Progenitor cell of endocrine pancreas (in vitro differentiated cells): ENCODE results near the gene ACTRT3. TPM values are rescaled to one million over a fixed set of nuclear protein-coding genes. Genes with fewer than 3 reads are reported as not detected.
A peak's percentile ranks its signal among the peaks of the same experiment; 100 is the strongest.
"Not testable (repeated sequence)": the region's sequence is repeated elsewhere in the genome, so short reads cannot be mapped to it uniquely, and the experiment has no call there.

Experiments
- DNase-seq: peaks from one replicate; pipeline ENCODE4 v3.0.0; 2021; ENCODE audit warnings: low spot score; ENCODE audit not compliant: unreplicated experiment
- H3K27ac Mint-ChIP-seq: 2 replicates; pipeline ENCODE4 v1.8.0; 2021; ENCODE audit warnings: mild to moderate bottlenecking, moderate library complexity, mixed read lengths
- H3K27me3 Mint-ChIP-seq: 2 replicates; pipeline ENCODE4 v1.8.0; 2021; ENCODE audit warnings: mixed read lengths
- H3K36me3 Mint-ChIP-seq: 2 replicates; pipeline ENCODE4 v1.8.0; 2022; ENCODE audit warnings: mixed read lengths; ENCODE audit not compliant: insufficient read depth
- H3K4me1 Mint-ChIP-seq: 2 replicates; pipeline ENCODE4 v1.8.0; 2021; ENCODE audit warnings: low read depth, mixed read lengths
- H3K4me3 Mint-ChIP-seq: 2 replicates; pipeline ENCODE4 v1.8.0; 2021; ENCODE audit warnings: low read depth, mild to moderate bottlenecking, moderate library complexity, mixed read lengths
- H3K9me3 Mint-ChIP-seq: 2 replicates; pipeline ENCODE4 v1.8.0; 2021; ENCODE audit warnings: low read depth, mixed read lengths
- total RNA-seq: library from RNA; stranded (reverse); gene quantifications from 2 replicates; pipeline ENCODE4 v1.2.1, GENCODE V29; 2021
- TF ChIP-seq, protein P1 (sequence below): fragments of 200-600 bp; sonication (generic); IDR thresholded peaks from one replicate; pipeline ENCODE4 v1.5.0; 2021; ENCODE audit warnings: antibody characterized with exemption, mild to moderate bottlenecking; ENCODE audit not compliant: unreplicated experiment

The ACTRT3 gene
- total RNA-seq, 1 donor from 2014 or later: 2.6 TPM

- Mint-ChIP-seq H3K4me1 (peaks cover 17% of the 10 kb centered on the region), H3K27me3 (peaks cover 14% of the 10 kb centered on the region), H3K36me3 (no peaks in the 10 kb centered on the region), H3K9me3 (no peaks in the 10 kb centered on the region), H3K27ac (no peak overlapping the region), H3K4me3 (no peak overlapping the region)
- DNase-seq: no peak
- TF ChIP-seq, protein P1, sequence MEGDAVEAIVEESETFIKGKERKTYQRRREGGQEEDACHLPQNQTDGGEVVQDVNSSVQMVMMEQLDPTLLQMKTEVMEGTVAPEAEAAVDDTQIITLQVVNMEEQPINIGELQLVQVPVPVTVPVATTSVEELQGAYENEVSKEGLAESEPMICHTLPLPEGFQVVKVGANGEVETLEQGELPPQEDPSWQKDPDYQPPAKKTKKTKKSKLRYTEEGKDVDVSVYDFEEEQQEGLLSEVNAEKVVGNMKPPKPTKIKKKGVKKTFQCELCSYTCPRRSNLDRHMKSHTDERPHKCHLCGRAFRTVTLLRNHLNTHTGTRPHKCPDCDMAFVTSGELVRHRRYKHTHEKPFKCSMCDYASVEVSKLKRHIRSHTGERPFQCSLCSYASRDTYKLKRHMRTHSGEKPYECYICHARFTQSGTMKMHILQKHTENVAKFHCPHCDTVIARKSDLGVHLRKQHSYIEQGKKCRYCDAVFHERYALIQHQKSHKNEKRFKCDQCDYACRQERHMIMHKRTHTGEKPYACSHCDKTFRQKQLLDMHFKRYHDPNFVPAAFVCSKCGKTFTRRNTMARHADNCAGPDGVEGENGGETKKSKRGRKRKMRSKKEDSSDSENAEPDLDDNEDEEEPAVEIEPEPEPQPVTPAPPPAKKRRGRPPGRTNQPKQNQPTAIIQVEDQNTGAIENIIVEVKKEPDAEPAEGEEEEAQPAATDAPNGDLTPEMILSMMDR: no peak
Observed at GRCh38 chr3:169748670-169749069, 20.7 kb downstream of the ACTRT3 start.

DNA sequence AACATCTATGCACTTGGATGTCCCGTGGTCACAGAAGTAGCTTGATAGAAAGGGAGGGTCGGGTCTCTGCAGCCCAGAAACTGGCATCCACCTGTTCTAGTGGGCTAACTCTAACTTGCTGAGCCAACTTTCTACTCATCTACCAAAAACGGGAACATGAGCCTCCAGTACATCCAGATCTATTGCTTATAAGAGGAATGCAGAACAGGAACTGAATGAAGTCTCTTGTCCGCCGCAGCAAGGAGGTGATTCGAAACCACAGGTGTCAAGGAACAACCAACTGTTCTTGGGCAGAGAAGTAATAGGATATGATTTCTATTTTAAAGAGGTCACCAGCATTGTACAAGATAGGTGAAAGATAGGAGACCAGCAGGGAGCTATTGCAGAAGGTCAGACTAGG, 22.4 kb downstream of the ACTRT3 start:
- Mint-ChIP-seq H3K27me3 (peaks cover 12% of the 10 kb centered on the region), H3K4me3 (no peak overlapping the region), H3K4me1 (peaks cover 17% of the 10 kb centered on the region), H3K27ac (no peak overlapping the region), H3K9me3 (no peaks in the 10 kb centered on the region), H3K36me3 (no peaks in the 10 kb centered on the region)
- TF ChIP-seq, protein P1: no peak
- no peak for DNase-seq

DNA sequence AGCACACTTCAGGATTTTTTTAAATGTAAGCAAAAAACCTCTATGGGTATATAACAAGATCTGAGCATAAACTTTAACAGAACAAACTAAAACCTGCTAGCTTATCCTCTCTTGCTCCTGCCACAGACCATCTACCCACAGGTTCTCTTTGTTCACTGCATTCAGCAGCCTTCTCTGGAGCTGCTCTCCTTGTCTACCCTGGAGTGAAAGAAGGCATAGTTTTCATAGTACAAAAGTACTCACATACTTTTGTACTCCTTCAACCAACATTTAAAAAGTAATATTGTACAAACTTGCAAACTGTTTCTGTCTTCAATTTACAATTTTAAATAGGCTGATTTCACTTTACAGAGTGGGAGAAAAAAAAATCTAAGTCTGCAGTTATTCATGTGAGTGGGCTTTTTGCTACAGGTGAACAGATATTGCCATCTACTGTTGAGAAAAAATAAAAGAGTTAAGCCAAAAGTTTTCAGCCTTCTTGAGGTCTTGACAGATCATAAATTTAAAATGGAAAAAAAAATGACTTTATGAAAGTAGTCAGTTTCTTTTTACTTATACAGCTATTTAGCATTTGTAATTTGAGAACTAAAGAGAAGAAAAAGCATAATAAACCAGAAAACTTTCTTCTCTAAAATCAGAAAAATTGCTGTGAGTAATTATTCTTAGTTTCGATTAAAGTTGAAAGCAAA, 24.9 kb downstream of the ACTRT3 start:
- Mint-ChIP-seq H3K27ac (peak overlapping the region; percentile 38), H3K36me3 (no peaks in the 10 kb centered on the region), H3K27me3 (peaks cover 10% of the 10 kb centered on the region), H3K4me1 (peaks cover 15% of the 10 kb centered on the region), H3K9me3 (no peaks in the 10 kb centered on the region), H3K4me3 (no peak overlapping the region)
- DNase-seq: no peak
- TF ChIP-seq, protein P1: peak; percentile 64

- H3K4me1 Mint-ChIP-seq: peaks cover 4% of the 10 kb centered on the region
- TF ChIP-seq, protein P1: no peak
- peaks cover 4% of the 10 kb centered on the region for H3K36me3 Mint-ChIP-seq
- no peak overlapping the region for H3K4me3 Mint-ChIP-seq
- DNase-seq: no peak
- H3K9me3 Mint-ChIP-seq: peaks cover 27% of the 10 kb centered on the region
- H3K27me3 Mint-ChIP-seq: no peaks in the 10 kb centered on the region
- H3K27ac Mint-ChIP-seq: no peak overlapping the region
Observed at GRCh38 chr3:169739067-169739466, 30.3 kb downstream of the ACTRT3 start.

- H3K9me3 Mint-ChIP-seq: peaks cover 51% of the 10 kb centered on the region
- H3K27ac Mint-ChIP-seq, DNase-seq, H3K4me1 Mint-ChIP-seq, H3K36me3 Mint-ChIP-seq, H3K4me3 Mint-ChIP-seq, H3K27me3 Mint-ChIP-seq: not testable (repeated sequence)
Observed at GRCh38 chr3:169731857-169732256, 37.5 kb downstream of the ACTRT3 start.

DNA sequence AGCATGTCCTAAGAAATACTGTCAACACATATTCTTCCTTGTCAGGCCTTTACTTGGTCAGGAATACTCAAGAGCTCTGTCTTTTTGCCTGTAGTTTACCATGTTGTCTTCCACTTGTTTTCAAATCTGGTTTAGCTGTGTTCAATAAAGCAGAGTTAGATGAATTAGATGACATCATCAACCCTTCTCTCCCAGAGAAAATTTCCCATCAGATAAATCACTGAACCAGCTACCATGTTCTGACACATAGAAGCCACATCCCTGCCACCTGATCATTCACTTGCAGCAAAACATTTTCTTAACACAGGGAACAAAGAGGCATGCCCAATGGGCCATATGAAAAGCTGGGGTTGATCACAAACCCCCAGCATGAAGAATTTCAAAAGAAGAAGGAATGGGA, 46.6 kb downstream of the ACTRT3 start:
- no peak for DNase-seq
- no peak overlapping the region for H3K4me3 Mint-ChIP-seq
- H3K27me3 Mint-ChIP-seq: no peaks in the 10 kb centered on the region
- H3K9me3 Mint-ChIP-seq: peaks cover 11% of the 10 kb centered on the region
- no peak overlapping the region for H3K27ac Mint-ChIP-seq
- TF ChIP-seq, protein P1: no peak
- H3K36me3 Mint-ChIP-seq: no peaks in the 10 kb centered on the region
- no peaks in the 10 kb centered on the region for H3K4me1 Mint-ChIP-seq

- H3K27ac Mint-ChIP-seq, H3K27me3 Mint-ChIP-seq, DNase-seq, H3K4me3 Mint-ChIP-seq, H3K9me3 Mint-ChIP-seq, H3K36me3 Mint-ChIP-seq, H3K4me1 Mint-ChIP-seq: not testable (repeated sequence)
Observed at GRCh38 chr3:169718415-169718814, 50.9 kb downstream of the ACTRT3 start.
